Measurements from ENCODE around the gene SSH2.
"Not testable (repeated sequence)": the region's sequence is repeated elsewhere in the genome, so short reads cannot be mapped to it uniquely, and the experiment has no call there.

Gene SSH2

DNA sequence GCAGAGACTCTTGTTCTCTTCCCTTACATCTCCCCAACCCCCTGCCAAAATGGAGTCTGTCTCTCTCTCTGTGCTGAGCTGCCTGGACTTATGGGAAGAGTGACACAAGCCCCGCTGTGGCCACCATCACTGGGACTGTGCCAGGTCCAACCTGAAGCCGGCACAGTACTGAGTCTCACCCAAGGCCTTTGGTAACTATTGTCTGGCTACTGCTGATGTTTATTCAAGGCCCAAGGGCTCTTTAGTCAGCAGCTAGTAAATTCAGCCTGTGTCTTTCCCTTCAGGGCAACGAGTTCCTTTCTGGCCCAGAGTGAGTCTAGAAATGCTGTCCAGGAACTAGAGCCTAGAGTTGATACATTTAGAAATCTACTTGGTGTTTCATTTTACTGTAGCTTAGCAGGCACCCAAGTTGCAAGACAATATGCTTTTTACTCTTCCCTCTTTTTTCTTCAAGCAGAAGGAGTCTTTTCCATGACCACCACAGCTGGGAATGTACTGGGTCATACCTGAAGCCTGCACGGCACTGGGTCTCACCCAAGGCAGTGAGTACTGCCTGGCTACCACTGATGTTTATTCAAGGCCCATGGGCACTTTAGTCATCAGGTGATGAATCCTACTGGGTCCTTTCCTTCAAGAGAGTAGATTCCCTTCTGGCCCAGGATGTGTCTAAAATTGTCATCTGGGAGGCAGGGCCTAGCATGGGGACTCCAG is 29.1 kb upstream of the SSH2 start:
- H2BK12ac ChIP-seq (ENCODE audit: low read length), result no peak overlapping the region
- no CpG with 5 or more reads among the region's 4 CpGs for WGBS, 2 donors (ENCODE audit: extremely low coverage in 2 of 2, insufficient read length in 2 of 2, insufficient replicate concordance in 1 of 2)
- H3K4me3 ChIP-seq (ENCODE audit: low read length in 2 of 2), result no peak overlapping the region
- H3K14ac ChIP-seq (ENCODE audit: low read length), result no peak overlapping the region
- H4K91ac ChIP-seq (ENCODE audit: low read depth, low read length, poor library complexity), result no peak overlapping the region
- no peak overlapping the region for H3K4ac ChIP-seq (ENCODE audit: low read length)
- no peak overlapping the region for H2BK5ac ChIP-seq (ENCODE audit: low read length)
- H3K23ac ChIP-seq (ENCODE audit: low read depth, low read length, poor library complexity), result no peak overlapping the region
- H2AFZ ChIP-seq (ENCODE audit: low read length), result peak overlapping the region; percentile 40
- H2BK15ac ChIP-seq (ENCODE audit: low read length), result no peak overlapping the region
- no peak overlapping the region for H3K4me2 ChIP-seq (ENCODE audit: insufficient read depth, low read length, poor library complexity, severe bottlenecking)
- no peaks in the 10 kb centered on the region for H3K79me1 ChIP-seq (ENCODE audit: low read depth, low read length)
- H4K8ac ChIP-seq (ENCODE audit: low read depth, low read length), result no peak overlapping the region
- H3K4me1 ChIP-seq (ENCODE audit: control insufficient read depth in 2 of 2, insufficient read depth in 1 of 2, low read depth in 1 of 2, low read length in 2 of 2), result peaks cover 0 to 2% of the 10 kb centered on the region in 2 donors
- H3K9me3 ChIP-seq (replicated peaks in 1 of 2; ENCODE audit: control insufficient read depth in 2 of 2, insufficient read depth in 1 of 2, low read depth in 1 of 2, low read length in 2 of 2), result peaks cover 3 to 7% of the 10 kb centered on the region in 2 donors
- H2BK120ac ChIP-seq (ENCODE audit: low read depth, low read length), result no peak overlapping the region
- H3K9ac ChIP-seq (ENCODE audit: low read depth, low read length, poor library complexity), result no peak overlapping the region
- no peak for DNase-seq (ENCODE audit: low spot score)
- no peaks in the 10 kb centered on the region for H3K36me3 ChIP-seq (replicated peaks in 1 of 2; ENCODE audit: control insufficient read depth in 2 of 2, insufficient read depth in 2 of 2, low read length in 2 of 2)
- H3K27me3 ChIP-seq (ENCODE audit: control insufficient read depth in 3 of 3, insufficient read depth in 3 of 3, low read depth in 1 of 3, low read length in 3 of 3), result no peaks in the 10 kb centered on the region
- no peak overlapping the region for H2AK5ac ChIP-seq (ENCODE audit: low read depth, low read length)
- H3K27ac ChIP-seq (replicated peaks; ENCODE audit: low read length), result no peak overlapping the region
- no peak overlapping the region for H3K18ac ChIP-seq (ENCODE audit: low read length)

DNA sequence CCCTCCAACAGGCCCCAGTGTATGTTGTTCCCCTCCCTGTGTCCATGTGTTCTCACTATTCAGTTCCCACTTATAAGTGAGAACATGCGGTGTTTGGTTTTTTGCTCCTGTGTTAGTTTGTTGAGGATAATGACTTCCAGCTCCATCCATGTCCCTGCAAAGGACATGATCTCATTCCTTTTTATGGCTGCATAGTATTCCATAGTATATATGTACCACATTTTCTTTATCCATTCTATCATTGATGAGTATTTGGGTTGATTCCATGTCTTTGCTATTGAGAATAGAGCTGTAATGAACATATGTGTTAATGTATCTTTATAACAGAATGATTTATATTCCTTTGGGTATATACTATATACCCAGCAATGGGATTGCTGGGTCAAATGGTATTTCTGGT is 27.5 kb upstream of the SSH2 start:
- H3K4me3 ChIP-seq (ENCODE audit: low read length in 2 of 2); H2BK120ac ChIP-seq (ENCODE audit: low read depth, low read length); H3K14ac ChIP-seq (ENCODE audit: low read length); H3K4me2 ChIP-seq (ENCODE audit: insufficient read depth, low read length, poor library complexity, severe bottlenecking); H3K9ac ChIP-seq (ENCODE audit: low read depth, low read length, poor library complexity); H3K18ac ChIP-seq (ENCODE audit: low read length); H3K79me1 ChIP-seq (ENCODE audit: low read depth, low read length); H3K4ac ChIP-seq (ENCODE audit: low read length); H2BK12ac ChIP-seq (ENCODE audit: low read length); H3K27me3 ChIP-seq (ENCODE audit: control insufficient read depth in 3 of 3, insufficient read depth in 3 of 3, low read depth in 1 of 3, low read length in 3 of 3); H3K36me3 ChIP-seq (replicated peaks in 1 of 2; ENCODE audit: control insufficient read depth in 2 of 2, insufficient read depth in 2 of 2, low read length in 2 of 2); H2BK5ac ChIP-seq (ENCODE audit: low read length); H2AK5ac ChIP-seq (ENCODE audit: low read depth, low read length); H2AFZ ChIP-seq (ENCODE audit: low read length); DNase-seq (ENCODE audit: low spot score); H2BK15ac ChIP-seq (ENCODE audit: low read length); H4K8ac ChIP-seq (ENCODE audit: low read depth, low read length); H3K9me3 ChIP-seq (replicated peaks in 1 of 2; ENCODE audit: control insufficient read depth in 2 of 2, insufficient read depth in 1 of 2, low read depth in 1 of 2, low read length in 2 of 2); H3K23ac ChIP-seq (ENCODE audit: low read depth, low read length, poor library complexity); H3K4me1 ChIP-seq (ENCODE audit: control insufficient read depth in 2 of 2, insufficient read depth in 1 of 2, low read depth in 1 of 2, low read length in 2 of 2); H4K91ac ChIP-seq (ENCODE audit: low read depth, low read length, poor library complexity); H3K27ac ChIP-seq (replicated peaks; ENCODE audit: low read length): not testable (repeated sequence)
- no CpG with 5 or more reads among the region's 1 CpG for WGBS, 2 donors (ENCODE audit: extremely low coverage in 2 of 2, insufficient read length in 2 of 2, insufficient replicate concordance in 1 of 2)

DNA sequence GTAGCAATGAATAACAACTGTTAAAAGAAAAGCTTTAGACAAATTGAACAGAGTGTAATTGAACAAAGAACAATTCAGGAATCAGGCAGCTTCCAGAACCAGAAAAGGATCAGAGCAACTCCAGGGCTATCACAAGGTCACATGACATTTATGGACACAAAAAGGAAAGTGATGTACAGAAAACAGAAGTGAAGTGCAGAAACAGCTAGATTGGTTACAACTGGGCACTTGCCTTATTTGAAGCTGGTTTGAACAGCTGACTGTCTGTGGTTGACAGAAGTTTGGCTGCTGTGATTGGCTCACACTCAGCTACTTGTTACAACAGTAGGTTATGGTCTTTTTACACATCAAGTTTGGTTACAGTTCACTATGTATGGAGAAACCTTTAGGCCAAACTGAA is 26.2 kb upstream of the SSH2 start:
- Histone ChIP-seq H4K8ac (ENCODE audit: low read depth, low read length) (no peak overlapping the region), H3K4ac (ENCODE audit: low read length) (no peak overlapping the region), H2BK120ac (ENCODE audit: low read depth, low read length) (no peak overlapping the region), H3K4me1 (ENCODE audit: control insufficient read depth in 2 of 2, insufficient read depth in 1 of 2, low read depth in 1 of 2, low read length in 2 of 2) (peaks cover 0 to 2% of the 10 kb centered on the region in 2 donors), H3K14ac (ENCODE audit: low read length) (no peak overlapping the region), H3K9me3 (replicated peaks in 1 of 2; ENCODE audit: control insufficient read depth in 2 of 2, insufficient read depth in 1 of 2, low read depth in 1 of 2, low read length in 2 of 2) (peaks cover 3 to 8% of the 10 kb centered on the region in 2 donors), H3K79me1 (ENCODE audit: low read depth, low read length) (no peaks in the 10 kb centered on the region), H2BK5ac (ENCODE audit: low read length) (no peak overlapping the region), H3K23ac (ENCODE audit: low read depth, low read length, poor library complexity) (no peak overlapping the region), H2BK12ac (ENCODE audit: low read length) (no peak overlapping the region), H3K27me3 (ENCODE audit: control insufficient read depth in 3 of 3, insufficient read depth in 3 of 3, low read depth in 1 of 3, low read length in 3 of 3) (no peaks in the 10 kb centered on the region), H2AFZ (ENCODE audit: low read length) (no peak overlapping the region), H3K18ac (ENCODE audit: low read length) (no peak overlapping the region), H2BK15ac (ENCODE audit: low read length) (no peak overlapping the region), H3K27ac (replicated peaks; ENCODE audit: low read length) (no peak overlapping the region), H3K9ac (ENCODE audit: low read depth, low read length, poor library complexity) (no peak overlapping the region), H4K91ac (ENCODE audit: low read depth, low read length, poor library complexity) (no peak overlapping the region), H3K36me3 (replicated peaks in 1 of 2; ENCODE audit: control insufficient read depth in 2 of 2, insufficient read depth in 2 of 2, low read length in 2 of 2) (no peaks in the 10 kb centered on the region), H3K4me2 (ENCODE audit: insufficient read depth, low read length, poor library complexity, severe bottlenecking) (no peak overlapping the region), H3K4me3 (ENCODE audit: low read length in 2 of 2) (no peak overlapping the region), H2AK5ac (ENCODE audit: low read depth, low read length) (no peak overlapping the region)
- DNase-seq (ENCODE audit: low spot score), result no peak

DNA sequence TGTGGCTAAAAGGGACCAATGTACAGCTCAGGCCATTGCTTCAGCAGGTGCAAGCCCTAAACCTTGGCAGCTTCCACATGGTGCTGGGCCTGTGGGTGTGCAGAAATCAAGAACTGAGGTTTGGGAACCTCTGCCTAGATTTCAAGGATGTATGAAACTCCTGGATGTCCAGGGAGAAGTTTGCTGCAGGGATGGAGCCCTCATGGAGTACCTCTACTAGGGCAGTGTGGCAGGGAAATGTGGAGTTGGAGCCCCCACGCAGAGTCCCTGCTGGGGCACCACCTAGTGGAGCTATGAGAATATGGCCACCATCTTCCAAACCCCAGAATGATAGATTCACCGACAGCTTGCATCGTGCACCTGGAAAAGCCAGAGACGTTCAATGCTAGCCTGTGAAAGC is 24.4 kb upstream of the SSH2 start:
- H3K9me3 ChIP-seq (replicated peaks in 1 of 2; ENCODE audit: control insufficient read depth in 2 of 2, insufficient read depth in 1 of 2, low read depth in 1 of 2, low read length in 2 of 2), result peaks cover 3 to 8% of the 10 kb centered on the region in 2 donors
- no peak overlapping the region for H3K4me3 ChIP-seq (ENCODE audit: low read length in 2 of 2)
- no peak overlapping the region for H3K14ac ChIP-seq (ENCODE audit: low read length)
- no peaks in the 10 kb centered on the region for H3K36me3 ChIP-seq (replicated peaks in 1 of 2; ENCODE audit: control insufficient read depth in 2 of 2, insufficient read depth in 2 of 2, low read length in 2 of 2)
- H3K79me1 ChIP-seq (ENCODE audit: low read depth, low read length), result no peaks in the 10 kb centered on the region
- H2BK12ac ChIP-seq (ENCODE audit: low read length), result no peak overlapping the region
- WGBS, 2 donors (ENCODE audit: extremely low coverage in 2 of 2, insufficient read length in 2 of 2, insufficient replicate concordance in 1 of 2), result no CpG with 5 or more reads among the region's 4 CpGs
- H3K4me2 ChIP-seq (ENCODE audit: insufficient read depth, low read length, poor library complexity, severe bottlenecking), result no peak overlapping the region
- H3K27me3 ChIP-seq (ENCODE audit: control insufficient read depth in 3 of 3, insufficient read depth in 3 of 3, low read depth in 1 of 3, low read length in 3 of 3), result no peaks in the 10 kb centered on the region
- H3K9ac ChIP-seq (ENCODE audit: low read depth, low read length, poor library complexity), result no peak overlapping the region
- no peak overlapping the region for H4K8ac ChIP-seq (ENCODE audit: low read depth, low read length)
- no peak overlapping the region for H3K27ac ChIP-seq (replicated peaks; ENCODE audit: low read length)
- H3K23ac ChIP-seq (ENCODE audit: low read depth, low read length, poor library complexity), result no peak overlapping the region
- DNase-seq (ENCODE audit: low spot score), result no peak
- no peak overlapping the region for H2AK5ac ChIP-seq (ENCODE audit: low read depth, low read length)
- no peak overlapping the region for H2BK15ac ChIP-seq (ENCODE audit: low read length)
- peaks cover 0 to under 1% of the 10 kb centered on the region in 2 donors for H3K4me1 ChIP-seq (ENCODE audit: control insufficient read depth in 2 of 2, insufficient read depth in 1 of 2, low read depth in 1 of 2, low read length in 2 of 2)
- H4K91ac ChIP-seq (ENCODE audit: low read depth, low read length, poor library complexity), result no peak overlapping the region
- no peak overlapping the region for H3K18ac ChIP-seq (ENCODE audit: low read length)
- H2AFZ ChIP-seq (ENCODE audit: low read length), result no peak overlapping the region
- no peak overlapping the region for H2BK120ac ChIP-seq (ENCODE audit: low read depth, low read length)
- H3K4ac ChIP-seq (ENCODE audit: low read length), result no peak overlapping the region
- no peak overlapping the region for H2BK5ac ChIP-seq (ENCODE audit: low read length)
